ENCODE results near the gene MAST2. TPM values are rescaled to one million over a fixed set of nuclear protein-coding genes. Genes with fewer than 3 reads are reported as not detected.

The MAST2 gene
- total RNA-seq, 1 donor from 2014 or later: 27.6 TPM

GRCh38 chr1:45894921-45895320 is 91.5 kb downstream of the MAST2 start:
- no peaks in the 10 kb centered on the region for H3K4me1 Mint-ChIP-seq (ENCODE audit: unreplicated experiment)
- H3K9me3 Mint-ChIP-seq (ENCODE audit: unreplicated experiment): no peaks in the 10 kb centered on the region
- H3K27ac Mint-ChIP-seq (ENCODE audit: unreplicated experiment): no peak overlapping the region
- H3K27me3 Mint-ChIP-seq (ENCODE audit: unreplicated experiment): no peaks in the 10 kb centered on the region
- no peak for DNase-seq (ENCODE audit: low spot score)
- no peak overlapping the region for H3K4me3 Mint-ChIP-seq (ENCODE audit: unreplicated experiment)
- TF ChIP-seq CTCF (IDR thresholded peaks at IDR 0.05; ENCODE audit: unreplicated experiment): no peak
- peaks cover 2% of the 10 kb centered on the region for H3K36me3 Mint-ChIP-seq (ENCODE audit: low read depth, unreplicated experiment)

- TF ChIP-seq CTCF (IDR thresholded peaks at IDR 0.05; ENCODE audit: unreplicated experiment): no peak
- no peaks in the 10 kb centered on the region for H3K27me3 Mint-ChIP-seq (ENCODE audit: unreplicated experiment)
- no peaks in the 10 kb centered on the region for H3K4me1 Mint-ChIP-seq (ENCODE audit: unreplicated experiment)
- H3K27ac Mint-ChIP-seq (ENCODE audit: unreplicated experiment): no peak overlapping the region
- no peak overlapping the region for H3K4me3 Mint-ChIP-seq (ENCODE audit: unreplicated experiment)
- no peak for DNase-seq (ENCODE audit: low spot score)
- H3K36me3 Mint-ChIP-seq (ENCODE audit: low read depth, unreplicated experiment): no peaks in the 10 kb centered on the region
- no peaks in the 10 kb centered on the region for H3K9me3 Mint-ChIP-seq (ENCODE audit: unreplicated experiment)
Measured at GRCh38 chr1:45895406-45895805, 92.0 kb downstream of the MAST2 start.

GRCh38 chr1:45906883-45907282 is 103.5 kb downstream of the MAST2 start:
- TF ChIP-seq CTCF (IDR thresholded peaks at IDR 0.05; ENCODE audit: unreplicated experiment): no peak
- Mint-ChIP-seq H3K4me3 (ENCODE audit: unreplicated experiment) (no peak overlapping the region), H3K4me1 (ENCODE audit: unreplicated experiment) (no peaks in the 10 kb centered on the region), H3K9me3 (ENCODE audit: unreplicated experiment) (no peaks in the 10 kb centered on the region), H3K27me3 (ENCODE audit: unreplicated experiment) (no peaks in the 10 kb centered on the region), H3K36me3 (ENCODE audit: low read depth, unreplicated experiment) (no peaks in the 10 kb centered on the region), H3K27ac (ENCODE audit: unreplicated experiment) (no peak overlapping the region)
- no peak for DNase-seq (ENCODE audit: low spot score)

GRCh38 chr1:45908611-45909140 is 105.3 kb downstream of the MAST2 start:
- Mint-ChIP-seq H3K27me3 (ENCODE audit: unreplicated experiment) (no peaks in the 10 kb centered on the region), H3K36me3 (ENCODE audit: low read depth, unreplicated experiment) (no peaks in the 10 kb centered on the region), H3K4me1 (ENCODE audit: unreplicated experiment) (peaks cover 7% of the 10 kb centered on the region), H3K4me3 (ENCODE audit: unreplicated experiment) (no peak overlapping the region), H3K9me3 (ENCODE audit: unreplicated experiment) (no peaks in the 10 kb centered on the region), H3K27ac (ENCODE audit: unreplicated experiment) (no peak overlapping the region)
- no peak for DNase-seq (ENCODE audit: low spot score)
- no peak for TF ChIP-seq CTCF (IDR thresholded peaks at IDR 0.05; ENCODE audit: unreplicated experiment)

- TF ChIP-seq CTCF (IDR thresholded peaks at IDR 0.05; ENCODE audit: unreplicated experiment): no peak
- no peak for DNase-seq (ENCODE audit: low spot score)
- Mint-ChIP-seq H3K4me1 (ENCODE audit: unreplicated experiment) (peaks cover 8% of the 10 kb centered on the region), H3K9me3 (ENCODE audit: unreplicated experiment) (no peaks in the 10 kb centered on the region), H3K4me3 (ENCODE audit: unreplicated experiment) (no peak overlapping the region), H3K27me3 (ENCODE audit: unreplicated experiment) (no peaks in the 10 kb centered on the region), H3K36me3 (ENCODE audit: low read depth, unreplicated experiment) (no peaks in the 10 kb centered on the region), H3K27ac (ENCODE audit: unreplicated experiment) (no peak overlapping the region)
Measured at GRCh38 chr1:45911634-45912033, 108.2 kb downstream of the MAST2 start.
